ENCODE measurements around the gene CCER1.
"Not testable (repeated sequence)": the region's sequence is repeated elsewhere in the genome, so short reads cannot be mapped to it uniquely, and the experiment has no call there.

CCER1 gene, protein sequence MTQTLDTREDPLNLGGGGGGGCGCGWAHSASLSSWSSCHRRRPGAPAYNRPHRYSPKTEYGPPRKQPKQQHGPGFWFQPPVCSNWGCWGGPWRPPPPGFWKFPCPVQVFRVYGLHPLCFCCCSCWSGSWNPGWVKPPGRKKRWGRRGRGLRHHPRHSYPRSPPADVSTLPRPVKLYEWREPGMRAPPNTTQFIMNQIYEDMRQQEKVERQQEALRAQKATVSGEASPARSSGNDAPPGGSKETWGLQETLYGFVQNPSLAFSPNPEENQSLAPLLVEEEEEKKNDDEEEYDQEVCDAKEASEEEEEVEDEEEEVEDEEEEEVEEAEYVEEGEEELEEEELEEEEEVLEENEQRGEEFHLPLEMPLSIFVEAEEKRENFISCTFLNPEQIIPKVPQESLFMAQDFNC

DNA sequence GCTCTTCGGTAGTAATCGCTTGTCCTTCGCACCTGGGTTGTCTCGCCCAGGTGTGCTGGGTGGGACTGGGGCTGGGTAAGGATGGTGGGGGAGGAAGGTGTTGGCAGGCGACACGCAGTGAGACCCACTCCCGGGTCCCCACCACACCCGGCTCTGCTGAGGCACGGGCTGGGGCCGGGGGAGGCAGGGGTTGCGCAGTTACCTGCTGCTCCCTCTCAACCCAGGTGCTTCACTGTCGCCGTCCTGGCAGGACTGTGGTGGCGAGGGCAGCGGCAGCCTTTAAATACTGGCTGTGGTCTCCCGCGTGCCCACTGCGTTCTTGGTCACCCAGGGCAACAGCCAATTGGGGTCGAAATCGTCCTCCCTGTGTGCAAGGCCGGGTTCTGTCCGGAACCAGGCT, at the start of gene CCER1:
CCER1 (minus strand) TSS at position 256 of the 400 bp plus-strand sequence. CDS start 434 bp downstream, outside the sequence.
- DNase-seq: no peak

DNA sequence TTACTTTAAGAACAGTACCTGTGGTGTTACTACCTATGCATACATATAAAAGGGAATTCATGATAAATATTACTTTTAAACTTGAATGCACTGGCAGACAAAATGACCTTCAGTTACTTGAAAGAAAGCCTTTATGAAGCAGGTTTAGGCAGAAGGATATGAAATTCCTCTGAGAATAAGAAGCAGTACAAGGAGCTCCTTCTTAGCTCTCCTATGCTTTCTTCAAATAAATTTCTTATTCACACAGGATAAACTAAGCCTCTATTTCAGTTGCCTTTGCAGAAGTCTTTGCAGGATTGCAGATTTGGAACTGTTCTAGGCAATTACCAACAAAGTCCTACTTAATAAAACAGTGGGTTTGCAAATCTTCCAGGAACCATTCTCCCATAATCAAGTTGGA, 48.8 kb upstream of the CCER1 start:
- DNase-seq: no peak

DNA sequence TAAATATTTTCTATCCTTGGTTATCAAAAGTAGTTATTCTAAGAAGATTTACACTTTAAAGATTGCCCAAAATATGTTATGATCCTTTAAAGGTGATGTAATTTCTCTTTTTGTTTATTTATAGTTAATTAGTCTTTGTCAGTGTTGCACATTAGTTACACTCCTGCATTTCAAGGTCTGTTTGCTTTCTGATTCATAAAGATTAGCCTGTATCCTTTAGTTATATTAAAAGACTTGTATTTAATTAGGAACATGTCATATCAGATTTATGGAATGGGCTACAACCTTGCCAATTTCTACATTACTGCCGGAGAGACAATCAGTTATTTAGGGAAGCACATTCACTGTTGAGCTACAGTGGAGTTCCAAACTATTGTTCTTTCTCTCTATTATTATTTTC, 46.3 kb upstream of the CCER1 start:
- no peak for DNase-seq

DNA sequence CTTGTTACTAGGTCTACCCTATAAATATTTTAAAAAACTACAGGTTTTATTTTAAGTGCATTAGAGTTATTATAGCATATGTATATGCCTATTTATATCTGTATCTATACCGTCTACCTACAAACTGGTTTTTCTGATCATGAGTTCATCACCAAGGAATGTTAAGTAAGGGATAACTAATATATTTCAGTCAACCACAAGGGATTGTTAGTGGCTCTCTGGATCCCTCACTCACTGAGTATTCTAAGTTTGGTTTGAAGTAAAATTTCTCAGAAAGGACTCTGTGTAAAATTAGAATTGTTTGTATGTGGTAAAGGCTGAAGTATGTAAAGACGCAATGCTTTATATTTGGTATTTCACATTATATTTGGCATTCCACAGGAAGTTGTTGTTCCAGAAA, 45.0 kb upstream of the CCER1 start:
- DNase-seq: no peak

DNA sequence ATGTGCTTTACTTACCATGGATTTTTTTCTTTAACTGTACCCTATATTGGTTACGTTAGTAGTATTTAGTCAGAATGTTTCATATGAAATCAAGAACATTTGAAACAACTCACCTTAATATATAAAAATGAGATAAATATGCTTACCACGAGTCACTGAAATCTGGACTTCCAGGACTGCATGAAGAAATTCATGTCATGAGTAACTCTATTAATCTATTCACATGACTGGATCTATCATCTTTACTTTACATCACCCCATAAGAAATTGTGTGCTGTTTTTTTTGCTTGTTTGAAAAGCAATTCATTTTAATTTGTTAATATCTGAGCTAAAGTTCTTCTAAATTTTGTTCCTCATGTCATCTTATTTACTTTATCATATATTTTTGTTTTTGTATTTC, 44.6 kb upstream of the CCER1 start:
- DNase-seq: no peak

DNA sequence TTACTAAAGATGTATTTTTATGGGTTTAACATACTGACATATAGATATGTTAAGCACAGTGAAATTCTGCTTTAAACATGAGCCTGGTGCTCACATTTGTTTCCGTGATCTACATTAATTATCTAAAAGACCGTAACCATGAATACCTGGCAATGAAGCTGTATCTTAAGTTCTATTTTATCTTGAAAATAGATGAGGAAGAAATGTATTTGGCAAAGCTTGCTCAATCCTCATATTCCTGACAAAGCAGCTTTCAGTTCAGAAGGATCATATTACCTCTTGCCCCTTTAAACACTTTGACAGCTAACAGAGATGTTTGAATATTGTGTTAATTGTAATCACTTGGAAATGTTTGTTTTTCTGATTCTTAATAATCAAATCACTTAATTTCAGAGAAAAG, 40.0 kb upstream of the CCER1 start:
- no peak for DNase-seq

DNA sequence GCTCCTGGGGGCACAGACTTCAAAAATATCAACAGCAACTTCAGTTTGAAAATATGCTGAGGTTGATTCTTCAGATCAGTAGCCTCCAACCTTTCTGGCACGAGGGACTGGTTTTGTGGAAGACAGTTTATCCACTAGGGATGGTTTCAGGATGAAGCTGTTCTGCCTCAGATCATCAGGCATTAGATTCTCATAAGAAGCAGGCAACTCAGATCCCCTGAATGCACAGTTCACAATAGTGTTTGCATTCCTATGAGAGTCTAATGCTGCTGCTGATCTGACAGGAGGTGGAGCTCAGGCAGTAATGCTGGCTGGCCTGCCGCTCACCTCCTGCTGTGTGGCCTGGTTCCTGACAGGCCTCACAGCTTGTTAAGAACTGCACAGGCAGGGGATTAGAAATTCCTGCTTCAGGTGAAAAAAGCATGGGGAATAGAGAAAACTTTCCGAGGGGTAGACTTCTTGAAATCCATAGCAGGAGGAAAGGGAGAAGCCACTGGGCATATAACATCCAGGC, 37.0 kb upstream of the CCER1 start:
- no peak for DNase-seq

DNA sequence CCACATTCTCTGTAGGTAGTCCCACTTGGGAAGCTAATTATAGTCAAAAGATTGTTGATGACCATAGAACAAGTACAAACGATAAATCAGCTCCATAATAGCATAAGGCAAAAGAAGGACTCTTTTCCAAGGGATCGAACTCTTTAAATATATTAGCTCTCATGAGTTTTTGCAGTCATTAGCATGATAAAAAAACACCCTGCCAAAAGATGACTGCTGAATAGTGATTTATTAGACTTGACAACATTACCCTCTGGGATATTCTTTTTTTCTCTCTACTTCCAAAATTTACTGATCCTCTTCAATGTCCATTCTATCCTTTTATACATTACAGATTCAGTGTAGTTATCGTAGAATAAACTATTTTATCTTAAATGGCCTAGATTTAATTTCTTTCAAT, 35.6 kb upstream of the CCER1 start:
- DNase-seq: no peak

DNA sequence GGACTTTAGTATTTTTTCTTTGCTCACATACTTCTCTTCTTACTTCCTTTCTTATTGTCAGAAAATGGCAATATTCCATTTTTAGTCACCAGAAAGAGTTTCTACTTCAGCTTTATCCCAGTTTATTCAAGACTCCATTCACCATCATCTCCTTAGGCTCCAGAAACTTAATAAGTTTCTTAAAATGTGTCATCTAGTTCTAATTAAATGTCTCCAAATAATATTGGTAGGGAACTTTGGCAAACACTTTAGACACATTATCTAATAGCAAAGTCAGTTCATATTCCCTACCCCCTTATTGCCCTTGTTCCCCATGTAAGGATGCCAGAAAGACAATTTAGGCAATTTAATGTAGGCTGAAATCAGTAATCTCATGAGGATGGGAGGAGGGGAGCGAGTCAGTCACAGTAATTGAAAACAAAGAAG, 34.7 kb upstream of the CCER1 start:
- no peak for DNase-seq

DNA sequence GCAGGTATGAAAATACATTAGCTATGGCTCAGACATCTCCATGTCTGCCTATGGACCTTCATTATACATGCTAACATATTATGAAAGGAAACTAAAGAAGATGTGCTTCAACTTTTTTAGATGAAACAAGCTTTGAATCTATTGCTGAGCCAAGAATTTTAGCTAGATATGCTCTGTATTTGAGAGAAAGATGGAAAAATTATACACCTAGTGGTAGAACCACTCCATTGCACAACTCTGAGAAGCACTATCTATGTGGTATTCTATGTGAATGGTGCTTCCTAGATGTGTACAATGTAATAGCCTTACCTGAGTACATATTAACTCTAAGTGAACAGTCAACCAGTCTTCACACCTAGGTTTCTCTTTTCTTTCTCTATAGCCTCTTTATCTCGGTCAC, 32.5 kb upstream of the CCER1 start:
- no peak for DNase-seq

DNA sequence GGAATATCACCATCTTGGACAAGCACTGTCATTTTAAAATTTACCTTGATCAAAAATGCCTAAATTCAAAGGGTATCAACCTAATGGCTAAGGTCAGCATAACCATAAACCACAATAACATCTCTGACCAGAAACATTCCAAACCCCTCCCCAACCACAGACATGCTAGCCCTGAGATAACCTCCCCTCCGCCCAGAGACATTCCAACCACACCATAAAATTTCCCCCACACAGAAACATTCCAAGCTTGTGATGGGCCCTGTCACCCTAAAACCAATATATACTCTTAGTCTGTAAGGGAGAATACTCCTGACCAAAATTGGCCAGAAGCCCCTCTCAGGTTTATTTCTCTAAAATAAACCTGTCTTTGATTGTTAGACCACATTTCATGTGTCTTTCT, 32.1 kb upstream of the CCER1 start:
- no peak for DNase-seq

DNA sequence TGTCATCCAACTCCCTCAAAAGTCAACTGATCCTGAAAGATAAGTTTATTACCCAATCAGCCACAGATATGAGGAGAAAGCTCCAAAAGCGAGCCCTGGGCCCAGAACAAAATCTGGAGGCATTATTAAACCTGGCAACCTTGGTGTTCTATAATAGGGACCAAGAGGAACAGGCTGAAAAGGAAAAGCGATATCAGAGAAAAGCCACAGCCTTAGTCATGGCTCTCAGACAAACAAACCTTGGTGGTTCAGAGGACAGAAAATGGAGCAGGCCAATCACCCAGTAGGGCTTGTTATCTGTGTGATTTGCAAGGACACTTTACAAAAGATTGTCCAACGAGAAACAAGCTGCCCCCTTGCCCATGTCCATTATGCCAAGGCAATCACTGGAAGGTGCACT, 30.4 kb upstream of the CCER1 start:
- DNase-seq: not testable (repeated sequence)

DNA sequence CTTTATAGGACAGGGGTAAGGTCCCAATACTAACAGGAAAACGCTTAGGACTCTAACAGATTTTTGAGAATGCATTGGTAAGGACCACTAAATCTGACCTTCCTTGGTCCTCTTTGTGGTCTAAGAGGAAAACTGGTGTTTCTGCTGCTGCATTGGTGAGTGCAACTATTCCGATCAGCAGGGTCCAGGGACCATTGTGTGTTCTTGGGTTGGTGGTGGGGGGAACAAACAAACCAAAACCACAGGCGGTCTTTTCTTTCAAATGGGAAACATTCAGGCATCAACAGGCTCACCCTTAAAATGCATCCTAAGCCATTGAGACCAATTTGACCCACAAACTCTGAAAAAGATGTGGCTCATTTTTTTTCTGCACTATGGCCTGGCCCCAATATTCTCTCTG, 29.1 kb upstream of the CCER1 start:
- no peak for DNase-seq

DNA sequence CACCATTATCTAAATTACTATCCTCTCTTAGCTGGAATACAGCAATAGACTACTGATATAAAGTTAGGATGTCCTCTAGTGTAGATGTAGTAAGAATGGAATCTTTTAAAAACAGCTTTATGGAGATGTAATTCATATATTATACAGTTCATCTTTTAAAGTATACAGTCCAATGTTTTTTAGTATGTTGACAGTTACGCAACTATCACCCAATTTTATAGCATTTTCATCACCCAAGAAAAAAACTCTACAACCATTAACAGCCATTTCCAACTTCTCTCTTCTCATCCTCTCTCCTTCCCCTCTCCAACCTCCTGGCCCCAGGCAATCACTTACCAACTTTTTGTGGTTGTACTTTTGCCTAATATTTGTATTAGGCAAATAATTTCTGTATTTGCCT, 27.2 kb upstream of the CCER1 start:
- no peak for DNase-seq

DNA sequence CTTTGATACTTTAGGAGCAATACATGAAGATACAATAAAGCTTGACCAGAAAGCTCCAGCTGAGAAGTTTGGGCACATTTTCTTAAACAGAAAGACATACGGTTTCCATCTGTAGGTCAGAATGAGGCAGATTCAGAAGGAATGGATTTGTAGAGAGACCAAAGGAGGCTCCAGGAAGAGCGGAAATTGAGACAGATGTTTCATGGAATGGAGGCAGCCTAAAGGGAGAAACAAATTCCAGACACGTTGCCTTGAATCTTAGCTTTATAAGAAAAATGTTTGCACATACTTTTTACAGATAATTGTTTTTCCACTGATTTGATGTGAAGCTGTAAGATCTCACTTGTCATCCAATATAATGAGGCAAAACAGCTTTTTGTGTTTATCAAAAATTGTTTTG, 25.0 kb upstream of the CCER1 start:
- no peak for DNase-seq

DNA sequence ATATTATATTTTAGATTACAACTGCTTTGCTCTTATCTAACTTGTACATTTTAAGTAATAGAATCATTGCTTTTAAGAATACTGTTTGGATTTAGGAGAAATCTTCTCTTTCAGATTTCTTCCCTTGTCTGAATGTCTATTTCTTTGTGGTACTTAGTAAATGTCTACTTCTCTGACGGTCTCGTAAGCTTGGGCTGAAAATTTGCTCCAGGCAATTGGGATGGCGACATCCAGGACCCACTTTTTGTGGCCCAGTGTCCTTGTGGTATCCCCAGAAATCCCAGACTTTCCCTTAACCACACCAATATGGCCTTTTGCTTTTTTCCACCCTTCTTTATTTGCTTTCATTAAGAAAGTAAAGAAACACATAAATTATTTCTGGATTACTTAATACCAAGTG, 24.0 kb upstream of the CCER1 start:
- no peak for DNase-seq

DNA sequence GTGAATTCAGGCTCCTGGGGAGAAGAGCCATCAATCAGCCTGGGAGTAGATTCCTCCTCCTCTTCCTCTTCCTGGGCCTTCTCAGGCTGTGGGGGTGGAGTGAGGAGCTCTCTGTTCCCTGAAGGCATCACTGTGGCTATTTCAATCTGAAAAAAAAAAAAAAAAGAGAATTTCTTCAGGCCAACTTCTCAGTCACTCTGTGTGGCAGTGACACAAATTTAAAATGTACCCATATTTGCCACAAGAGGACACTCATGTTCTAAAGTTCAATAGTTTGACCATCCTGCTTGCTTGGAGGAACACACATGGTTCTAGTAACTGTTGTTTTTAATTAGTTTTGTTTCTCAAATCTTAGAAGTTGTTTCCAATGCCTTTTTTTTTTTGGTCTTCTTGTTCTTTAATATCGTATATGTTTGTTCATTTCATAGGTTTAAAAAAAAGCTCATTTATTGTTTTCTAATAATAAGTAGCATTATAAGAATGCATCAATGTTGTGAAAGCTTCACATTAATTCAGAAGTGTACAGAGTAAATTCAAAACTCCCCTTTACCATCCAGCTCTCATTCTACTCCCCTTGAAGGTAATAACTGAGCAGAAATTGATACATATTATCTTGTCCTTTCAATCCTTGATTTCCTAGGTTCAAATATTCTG, 23.3 kb upstream of the CCER1 start:
- DNase-seq: peak; percentile 32

DNA sequence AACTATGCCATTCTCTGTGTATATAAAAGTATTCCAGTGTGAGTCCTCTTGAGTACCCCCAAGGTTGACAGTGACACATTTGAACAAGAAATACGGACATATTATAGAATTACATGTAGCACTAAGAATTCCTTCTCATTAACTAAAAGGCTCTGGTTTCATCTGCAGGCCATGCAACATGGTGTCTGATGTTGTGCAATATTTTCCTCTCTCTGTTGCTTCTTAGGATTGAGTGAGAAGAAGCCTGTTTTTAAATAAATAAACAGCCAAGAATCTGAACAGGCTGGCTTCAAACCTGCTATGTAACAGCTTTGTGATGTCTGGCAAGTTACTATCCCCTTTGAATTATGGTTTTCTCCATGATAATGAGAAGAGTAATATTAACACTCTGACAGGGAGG, 22.2 kb upstream of the CCER1 start:
- no peak for DNase-seq

DNA sequence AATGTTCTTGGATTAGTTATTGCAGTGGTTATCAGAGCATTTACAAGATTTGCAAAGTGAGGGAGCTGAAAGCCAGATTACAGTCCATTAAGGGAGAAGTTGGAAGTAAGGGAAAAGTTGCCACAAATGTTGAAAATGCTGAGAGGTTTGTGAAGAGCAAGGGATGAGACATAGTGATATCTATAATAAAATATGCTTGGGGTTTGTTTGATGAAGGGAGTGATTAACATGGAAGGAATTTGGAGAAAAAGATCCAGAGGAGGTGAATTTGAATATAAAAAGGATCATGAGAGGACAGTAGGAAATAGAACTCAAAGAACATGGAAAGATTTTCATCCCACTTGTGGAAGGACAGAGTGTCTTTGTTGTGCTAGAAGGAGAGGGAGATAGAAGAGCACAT, 19.3 kb upstream of the CCER1 start:
- DNase-seq: no peak

DNA sequence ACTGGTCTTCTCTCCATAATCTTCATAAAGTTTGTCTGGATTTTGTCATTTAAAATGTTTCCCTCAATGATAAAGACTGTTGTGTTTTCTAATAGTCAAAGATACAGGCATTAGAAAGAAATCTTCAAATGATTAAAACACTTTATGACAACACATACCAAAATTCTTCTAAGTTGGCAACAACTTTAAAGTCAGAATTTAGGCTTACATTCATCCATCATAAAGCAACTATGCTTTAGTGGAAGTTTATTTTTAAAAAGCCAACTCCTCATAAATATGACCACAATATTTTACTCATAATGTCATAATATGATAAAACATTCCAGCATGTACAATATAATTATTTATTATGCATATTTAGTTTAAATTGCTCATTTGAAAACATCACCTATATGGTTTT, 17.2 kb upstream of the CCER1 start:
- no peak for DNase-seq

DNA sequence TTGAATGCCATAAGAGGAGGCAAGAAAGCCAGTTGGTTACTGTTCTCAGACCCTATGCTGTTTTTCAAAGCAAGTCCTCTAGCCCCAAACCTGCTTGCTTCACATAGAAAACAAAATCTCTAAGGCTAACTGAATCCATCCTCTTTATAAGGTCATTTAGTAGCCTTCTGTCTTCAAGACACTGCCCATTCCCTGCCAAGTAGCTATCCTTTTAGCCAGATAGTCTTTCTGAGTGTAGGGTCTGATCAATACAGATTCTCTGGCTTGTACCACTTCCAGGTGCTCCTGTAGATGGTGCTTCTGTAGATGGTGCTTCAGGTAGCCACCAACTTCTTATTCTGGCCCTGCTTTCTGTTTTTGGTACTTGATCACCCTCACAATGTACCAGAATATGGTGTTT, 15.9 kb upstream of the CCER1 start:
- no peak for DNase-seq

DNA sequence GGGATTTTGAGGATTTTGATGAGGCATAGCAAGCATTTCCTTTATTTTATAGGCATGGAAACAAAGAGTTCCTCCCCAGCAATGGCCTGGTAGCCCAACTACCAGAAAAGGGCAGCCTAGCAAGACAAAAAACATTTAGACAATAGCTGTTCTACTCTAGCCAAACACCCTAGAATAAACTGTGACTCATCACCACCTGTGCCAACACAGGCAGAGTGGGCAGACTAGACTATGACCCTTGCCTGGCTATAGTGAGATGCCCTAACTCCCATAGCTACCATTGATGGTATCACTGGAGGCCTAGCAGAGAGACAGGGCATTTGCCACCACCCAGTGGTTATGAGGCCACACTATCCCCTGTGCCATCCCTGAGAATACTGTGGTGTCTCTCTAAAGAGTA, 15.5 kb upstream of the CCER1 start:
- no peak for DNase-seq

DNA sequence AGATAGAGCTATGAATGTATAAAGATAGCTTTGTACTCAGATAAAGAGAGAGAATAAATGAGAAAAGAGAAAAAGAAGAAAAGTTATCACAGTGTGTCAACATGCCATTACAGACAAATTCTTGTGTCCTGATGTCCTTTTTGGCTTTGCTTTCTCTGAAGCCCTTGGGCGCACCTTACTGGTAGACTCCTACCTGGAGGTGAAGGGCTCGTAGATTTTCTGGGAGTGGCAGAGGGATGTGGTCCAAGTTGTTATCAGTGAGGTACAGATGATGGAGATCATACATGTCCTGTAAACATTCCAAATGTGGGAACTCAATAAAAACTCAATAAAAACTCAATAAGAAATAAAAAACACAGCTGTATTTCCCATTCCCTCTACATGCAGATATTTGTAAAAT, 14.9 kb upstream of the CCER1 start:
- DNase-seq: no peak

DNA sequence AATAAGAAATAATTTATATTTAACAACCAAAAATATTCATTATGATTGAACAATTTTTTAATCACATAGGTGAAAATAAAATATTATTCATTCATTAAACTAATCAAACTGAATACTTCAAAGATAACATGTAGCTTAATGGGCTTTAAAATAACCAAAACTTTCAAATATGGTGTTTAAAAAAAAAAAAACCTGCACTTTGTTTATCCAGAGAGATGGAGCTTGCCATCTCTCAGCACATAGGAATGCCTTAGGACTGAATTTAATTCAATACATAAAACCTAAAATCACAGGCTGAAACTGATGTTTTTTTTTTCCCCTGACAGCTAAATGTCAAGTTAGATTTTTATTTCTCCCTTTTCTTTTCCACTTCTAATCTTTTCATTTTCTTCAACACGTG, 14.4 kb upstream of the CCER1 start:
- DNase-seq: no peak

DNA sequence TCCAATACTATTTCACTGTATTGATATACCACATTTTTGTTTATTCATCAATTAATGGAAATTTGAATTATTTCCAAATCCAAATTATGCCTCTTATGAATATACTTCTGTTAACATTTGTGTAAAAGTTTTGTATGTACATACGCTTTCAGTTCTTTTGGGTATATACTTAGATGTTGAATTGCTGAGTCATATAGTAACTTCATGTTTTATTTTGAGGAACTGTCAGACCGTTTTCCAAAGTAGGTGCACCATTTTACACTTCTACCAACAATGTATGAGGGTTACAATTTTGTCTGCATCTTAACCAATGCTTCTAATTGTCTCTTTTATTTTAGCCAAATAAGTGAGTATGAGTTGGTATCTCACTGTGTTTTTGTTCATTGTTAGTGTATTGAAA, 10.2 kb upstream of the CCER1 start:
- no peak for DNase-seq
